Heart left ventricle (tissue), 16 donors: Measurements from ENCODE around the gene ZEB2. TPM values are rescaled to one million over a fixed set of nuclear protein-coding genes. Genes with fewer than 3 reads are reported as not detected.

ENCODE experiments used
- ATAC-seq, 4 donors: fragments of 200-7000 bp; cut with Tn5 transposase; one replicate each; pipeline ENCODE4 v1.9.1; 2020 to 2022; ENCODE audit warnings: moderate library complexity in 4 of 4, mild to moderate bottlenecking in 3 of 4, moderate number of reproducible peaks in 1 of 4
- DNase-seq, 5 donors: peaks; one replicate each; pipeline ENCODE4 v3.0.0-alpha.2; 2020
- H3K27ac ChIP-seq, 12 donors: fragments of 200-600 bp; sonication (generic) in 4 of 12; one replicate each; pipeline versions ENCODE4 v1.5.0 to v1.8.0; 2016 to 2022; ENCODE audit warnings: mild to moderate bottlenecking in 2 of 12
- H3K27me3 ChIP-seq, 9 donors: fragments of 200-600 bp; sonication (generic) in 2 of 9; one replicate each; pipeline versions ENCODE4 v1.5.1 to v1.8.0; 2016 to 2022; ENCODE audit warnings: mild to moderate bottlenecking in 3 of 9
- H3K36me3 ChIP-seq, 9 donors: fragments of 200-600 bp; sonication (generic) in 2 of 9; one replicate each; pipeline versions ENCODE4 v1.5.0 to v1.8.0; 2018 to 2022; ENCODE audit warnings: mild to moderate bottlenecking in 2 of 9
- H3K4me1 ChIP-seq, 12 donors: fragments of 200-600 bp; sonication (generic) in 4 of 12; one replicate each; pipeline versions ENCODE4 v1.5.0 to v1.8.0; 2016 to 2022; ENCODE audit warnings: mild to moderate bottlenecking in 3 of 12
- H3K4me3 ChIP-seq, 12 donors: fragments of 200-600 bp; sonication (generic) in 4 of 12; one replicate each; pipeline versions ENCODE4 v1.5.0 to v1.8.0; 2017 to 2022; ENCODE audit warnings: mild to moderate bottlenecking in 9 of 12, moderate library complexity in 4 of 12
- H3K9me3 ChIP-seq, 12 donors: fragments of 200-600 bp; sonication (generic) in 4 of 12; one replicate each; pipeline versions ENCODE4 v1.5.0 to v1.8.0; 2016 to 2022; ENCODE audit warnings: mild to moderate bottlenecking in 1 of 12
- POLR2A ChIP-seq, 2 donors: fragments of 450-650 bp; IDR thresholded peaks; one replicate each; pipeline ENCODE4 v1.6.1; 2017; ENCODE audit warnings: antibody characterized with exemption in 2 of 2, mild to moderate bottlenecking in 2 of 2, moderate library complexity in 2 of 2
- WGBS, 4 donors: extraction: QIAGEN DNeasy Blood & Tissue Kit in 2 of 4; methylation state at CpG; one replicate each; pipeline versions ENCODE4 v1.1.5 to v1.1.7; 2013 to 2018; 5-methylcytosine and 5-hydroxymethylcytosine counted together
- intact Hi-C, 10 donors: fragments of 100-400 bp; cut with DNase I; formaldehyde crosslinking; loops; one replicate each; pipeline versions ENCODE4 v1.11.1 to v1.14.2; 2022
- polyA plus RNA-seq, 2 donors: library from polyadenylated mRNA; stranded (reverse); fragments of 200-250 nt; gene quantifications; one replicate each; pipeline ENCODE4 v1.2.3, GENCODE V29; 2013
- total RNA-seq, 9 donors: library from RNA; depleted of rRNA in 2 of 9; stranded (reverse); fragments of >200 nt in 2 of 9; fragmentation: NEBNext Ultra II Directional in 3 of 9; extraction: Animal tissue kit (Norgen Biotek cat#: 25700) in 3 of 9; gene quantifications; one replicate each; pipeline versions ENCODE4 v1.1.0 to v1.2.4, GENCODE V29; 2016 to 2023
- TF ChIP-seq, protein P1 (sequence below), 12 donors: fragments of 200-600 bp; sonication (generic) in 4 of 12; IDR thresholded peaks; one replicate each; pipeline versions ENCODE4 v1.5.0 to v1.8.0; 2018 to 2022; ENCODE audit warnings: antibody characterized with exemption in 12 of 12, mild to moderate bottlenecking in 5 of 12
- donor health status: ischemic (EF 13 %, LVEDD 7.1; RV severe dilation, severe dysfunction).
- donor health status: healthy with polysubstance abuse.
- donor health status: DM: no; HTN: yes; CAD: no.
- donor health status: DM: no; HTN: no; CAD: no.
- donor health status: ischemic (EF 25% LVEDD 6.9; RV normal size, moderate dysfunction).
- donor health status: ischemic (EF 25% LVEDD 5.7; RV mildly dilated, moderate dysfunction).
- donor health status: healthy.
- donor health status: DM: yes; HTN: yes; CAD: no.
- donor health status: ischemic (EF 35%, LVEDD 5.7; RV mildly dilated, moderate dysfunction).
- donor health status: nonischemic (EF 11% LVEDD 7.7; RV severe dilation, severe dysfunction).
- donor health status: DM: yes; HTN: yes; CAD: no.
- donor health status: PGD.
- donor health status: ischemic (EF 29% LVEDD 5.4; RV normal size, mild dysfunction).
- donor health status: nonischemic (EF 23%, LVEDD 6.1; RV moderate dilation, normal function).

The ZEB2 gene
- total and polyA plus RNA-seq, 11 donors, result 23.1 to 168 (median 82.4) TPM

DNA sequence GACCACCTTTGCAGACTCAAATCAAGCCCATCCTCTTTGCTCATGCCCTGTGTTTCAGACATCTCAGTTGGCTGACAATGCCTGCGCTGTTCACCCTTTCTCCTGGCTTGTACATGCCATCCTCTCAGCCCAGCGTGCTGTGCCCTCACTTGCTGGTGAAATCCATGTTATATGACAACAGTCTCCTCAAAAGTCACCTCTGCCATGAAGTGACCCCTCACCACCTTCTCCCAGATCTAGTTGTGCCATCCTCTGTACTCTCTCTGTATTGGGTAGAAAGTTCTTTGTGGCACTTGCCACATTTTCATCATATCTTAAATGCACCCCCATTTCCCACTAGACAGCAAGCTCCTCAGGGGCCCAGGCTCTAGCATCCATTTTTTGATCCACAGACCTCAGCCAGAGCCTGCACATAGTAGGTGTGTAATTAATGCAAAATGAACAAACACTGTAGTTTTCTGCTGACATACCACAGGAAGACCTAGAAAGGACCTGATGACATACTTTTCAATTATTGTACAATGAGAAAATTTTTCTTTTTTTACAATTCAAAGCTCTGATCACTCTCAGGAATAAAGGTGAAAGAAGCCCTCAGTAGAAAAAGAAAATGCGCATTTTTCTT lies 22.8 kb downstream of the ZEB2 start:
- Histone ChIP-seq H3K4me1 (peaks cover 0 to 88% (median 44%) of the 10 kb centered on the region in 12 donors), H3K36me3 (peaks cover 0 to 66% (median 3%) of the 10 kb centered on the region in 9 donors), H3K9me3 (no peaks in the 10 kb centered on the region), H3K27me3 (no peaks in the 10 kb centered on the region), H3K4me3 (no peak overlapping the region), H3K27ac (peak overlapping the region in 4 of 12 donors; percentile 22 to 66 (median 41))
- TF ChIP-seq, protein P1, sequence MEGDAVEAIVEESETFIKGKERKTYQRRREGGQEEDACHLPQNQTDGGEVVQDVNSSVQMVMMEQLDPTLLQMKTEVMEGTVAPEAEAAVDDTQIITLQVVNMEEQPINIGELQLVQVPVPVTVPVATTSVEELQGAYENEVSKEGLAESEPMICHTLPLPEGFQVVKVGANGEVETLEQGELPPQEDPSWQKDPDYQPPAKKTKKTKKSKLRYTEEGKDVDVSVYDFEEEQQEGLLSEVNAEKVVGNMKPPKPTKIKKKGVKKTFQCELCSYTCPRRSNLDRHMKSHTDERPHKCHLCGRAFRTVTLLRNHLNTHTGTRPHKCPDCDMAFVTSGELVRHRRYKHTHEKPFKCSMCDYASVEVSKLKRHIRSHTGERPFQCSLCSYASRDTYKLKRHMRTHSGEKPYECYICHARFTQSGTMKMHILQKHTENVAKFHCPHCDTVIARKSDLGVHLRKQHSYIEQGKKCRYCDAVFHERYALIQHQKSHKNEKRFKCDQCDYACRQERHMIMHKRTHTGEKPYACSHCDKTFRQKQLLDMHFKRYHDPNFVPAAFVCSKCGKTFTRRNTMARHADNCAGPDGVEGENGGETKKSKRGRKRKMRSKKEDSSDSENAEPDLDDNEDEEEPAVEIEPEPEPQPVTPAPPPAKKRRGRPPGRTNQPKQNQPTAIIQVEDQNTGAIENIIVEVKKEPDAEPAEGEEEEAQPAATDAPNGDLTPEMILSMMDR (IDR thresholded peaks at IDR 0.05), result no peak
- no peak for TF ChIP-seq POLR2A (IDR thresholded peaks at IDR 0.05)
- 84 to 87% (median 86%) methylated on average over 3 of the region's 3 CpGs for WGBS, 4 donors
- ATAC-seq (peak in 1 of 4 donors; percentile 32), DNase-seq (no peak)
- intact Hi-C loops, result no loop called here

DNA sequence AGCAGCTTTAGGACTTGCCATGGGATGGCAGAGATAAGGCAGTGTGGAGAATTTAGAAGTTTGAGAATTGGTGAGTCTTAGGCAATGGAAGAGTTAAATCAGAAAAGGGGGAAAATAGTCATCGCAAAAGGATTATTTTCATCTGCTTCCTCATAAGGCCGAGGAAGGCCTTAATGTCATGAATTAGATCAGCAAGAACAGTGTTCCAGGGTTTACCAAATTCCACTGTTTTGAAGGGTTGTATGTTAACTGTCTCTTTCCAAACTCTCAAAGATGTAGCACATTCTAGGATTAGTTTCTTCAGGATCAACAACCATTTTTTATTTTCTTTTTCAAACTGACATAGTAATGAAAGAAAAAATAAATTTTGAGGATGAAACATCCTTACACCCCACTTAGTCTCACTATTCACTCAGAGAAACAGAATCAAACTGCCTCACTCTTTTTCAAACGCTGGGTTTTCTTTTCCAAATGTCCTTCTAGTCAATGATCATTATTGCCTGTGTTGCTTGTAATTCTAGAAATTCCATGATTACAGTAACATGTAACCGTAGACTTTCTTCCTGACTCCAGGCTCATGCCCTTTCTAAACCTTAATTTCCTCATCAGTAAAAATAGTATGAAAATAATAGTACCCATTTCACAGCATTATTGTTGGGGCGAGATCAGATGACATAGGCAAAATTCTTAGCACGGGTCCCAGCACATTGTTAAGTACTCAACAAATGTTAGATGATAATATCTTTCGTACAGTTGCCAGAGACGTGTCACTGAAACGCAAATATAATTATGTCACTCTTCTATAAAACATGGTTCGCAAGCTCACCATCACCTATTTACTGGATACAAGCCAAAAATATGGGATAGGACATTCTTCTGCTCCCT lies 23.6 kb downstream of the ZEB2 start:
- H3K27ac ChIP-seq, result peak overlapping the region in 10 of 12 donors; percentile 15 to 66 (median 34)
- no peaks in the 10 kb centered on the region for H3K9me3 ChIP-seq
- H3K27me3 ChIP-seq, result no peaks in the 10 kb centered on the region
- peak overlapping the region in 1 of 12 donors; percentile 17 for H3K4me3 ChIP-seq
- intact Hi-C loops, result no loop called here
- TF ChIP-seq, protein P1 (IDR thresholded peaks at IDR 0.05), result no peak
- no peak for TF ChIP-seq POLR2A (IDR thresholded peaks at IDR 0.05)
- 53 to 61% (median 57%) methylated on average over 10 of the region's 10 CpGs for WGBS, 4 donors
- peaks cover 0 to 88% (median 40%) of the 10 kb centered on the region in 12 donors for H3K4me1 ChIP-seq
- ATAC-seq (peak in 1 of 4 donors; percentile 32), DNase-seq (no peak)
- peaks cover 0 to 68% (median 3%) of the 10 kb centered on the region in 9 donors for H3K36me3 ChIP-seq

- Histone ChIP-seq H3K9me3 (no peaks in the 10 kb centered on the region), H3K36me3 (peaks cover 0 to 68% (median 5%) of the 10 kb centered on the region in 9 donors), H3K4me3 (peak overlapping the region in 1 of 12 donors; percentile 17), H3K4me1 (peaks cover 0 to 86% (median 42%) of the 10 kb centered on the region in 12 donors), H3K27ac (peak overlapping the region in 10 of 12 donors; percentile 15 to 66 (median 34)), H3K27me3 (no peaks in the 10 kb centered on the region)
- DNase-seq (no peak), ATAC-seq (peak in 3 of 4 donors; percentile 30 to 69 (median 47))
- intact Hi-C loops, result no loop called here
- no peak for TF ChIP-seq POLR2A (IDR thresholded peaks at IDR 0.05)
- TF ChIP-seq, protein P1 (IDR thresholded peaks at IDR 0.05), result no peak
- WGBS, 4 donors, result 32 to 45% (median 35%) methylated on average over 6 of the region's 6 CpGs
Observed at GRCh38 chr2:144495227-144496091, 24.5 kb downstream of the ZEB2 start.
